IgD-negative memory B cell (primary cell): Measurements from ENCODE around the gene ALG9. TPM values are rescaled to one million over a fixed set of nuclear protein-coding genes. Genes with fewer than 3 reads are reported as not detected.

ENCODE experiments used
- H3K27ac Mint-ChIP-seq, 3 donors: one replicate each; pipeline ENCODE4 v1.8.0; 2020 to 2022; ENCODE audit warnings: mild to moderate bottlenecking in 3 of 3, mixed read lengths in 3 of 3, moderate library complexity in 1 of 3
- H3K27me3 Mint-ChIP-seq: one replicate; pipeline ENCODE4 v1.8.0; 2021; ENCODE audit warnings: mixed read lengths
- H3K36me3 Mint-ChIP-seq: one replicate; pipeline ENCODE4 v1.8.0; 2020; ENCODE audit warnings: mild to moderate bottlenecking, mixed read lengths
- H3K4me1 Mint-ChIP-seq, 3 donors: one replicate each; pipeline ENCODE4 v1.8.0; 2020 to 2022; ENCODE audit warnings: mixed read lengths in 3 of 3, mild to moderate bottlenecking in 1 of 3
- H3K4me3 Mint-ChIP-seq, 4 donors: one replicate each; pipeline ENCODE4 v1.8.0; 2020 to 2022; ENCODE audit warnings: mild to moderate bottlenecking in 4 of 4, mixed read lengths in 4 of 4, moderate library complexity in 3 of 4
- H3K9me3 Mint-ChIP-seq, 3 donors: one replicate each; pipeline ENCODE4 v1.8.0; 2020 to 2021; ENCODE audit warnings: mixed read lengths in 3 of 3, mild to moderate bottlenecking in 1 of 3
- polyA plus RNA-seq: library from polyadenylated mRNA; unstranded; fragments of 300-500 nt; fragmentation: Illumina TruSeq; gene quantifications from one replicate; pipeline ENCODE4 v1.2.3, GENCODE V29; 2021

Gene ALG9
- polyA plus RNA-seq, 1 donor from 2014 or later = 13.6 TPM

DNA sequence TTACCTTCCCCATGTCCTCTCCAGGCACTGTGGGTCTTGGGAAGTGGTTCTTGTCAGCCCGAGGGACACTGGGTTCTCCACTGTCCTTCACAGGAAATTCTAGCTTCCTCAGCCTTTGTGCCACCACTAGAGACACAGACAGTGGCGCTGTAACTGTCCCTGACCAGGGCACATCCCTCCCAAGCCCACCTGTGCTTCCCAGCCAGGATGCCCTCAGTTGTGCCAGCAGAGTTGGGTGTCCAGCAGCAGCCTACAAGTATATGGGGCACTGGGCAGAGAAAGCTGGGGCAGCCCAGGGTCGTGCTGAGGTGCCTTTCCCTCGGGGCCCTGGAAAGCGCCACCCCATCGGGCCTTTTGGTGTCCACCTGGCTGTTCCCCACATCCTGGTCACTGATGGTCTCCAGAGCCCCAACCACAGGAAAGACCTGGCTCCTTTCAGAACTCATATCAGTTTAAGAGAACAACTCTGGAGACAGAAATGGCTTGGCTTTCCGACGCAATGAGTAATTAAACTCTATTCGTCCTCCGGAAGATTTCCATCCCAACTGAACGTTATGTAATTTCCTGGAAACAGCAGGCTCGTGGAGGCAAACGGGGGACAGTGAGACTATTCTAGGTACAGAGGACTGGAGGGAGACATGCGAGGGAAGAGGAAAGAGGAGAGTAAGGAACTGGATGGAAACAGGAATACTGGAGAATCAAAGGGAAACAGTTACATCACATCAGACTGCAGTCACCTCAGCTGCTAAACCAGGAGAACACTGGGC is 133.8 kb downstream of the ALG9 start:
- Mint-ChIP-seq H3K9me3 (no peaks in the 10 kb centered on the region), H3K4me1 (peaks cover 0 to 1% (median 0%) of the 10 kb centered on the region in 3 donors), H3K4me3 (no peak overlapping the region), H3K27me3 (no peaks in the 10 kb centered on the region), H3K27ac (peak overlapping the region in 1 of 3 donors; percentile 23), H3K36me3 (peaks cover 7% of the 10 kb centered on the region)

DNA sequence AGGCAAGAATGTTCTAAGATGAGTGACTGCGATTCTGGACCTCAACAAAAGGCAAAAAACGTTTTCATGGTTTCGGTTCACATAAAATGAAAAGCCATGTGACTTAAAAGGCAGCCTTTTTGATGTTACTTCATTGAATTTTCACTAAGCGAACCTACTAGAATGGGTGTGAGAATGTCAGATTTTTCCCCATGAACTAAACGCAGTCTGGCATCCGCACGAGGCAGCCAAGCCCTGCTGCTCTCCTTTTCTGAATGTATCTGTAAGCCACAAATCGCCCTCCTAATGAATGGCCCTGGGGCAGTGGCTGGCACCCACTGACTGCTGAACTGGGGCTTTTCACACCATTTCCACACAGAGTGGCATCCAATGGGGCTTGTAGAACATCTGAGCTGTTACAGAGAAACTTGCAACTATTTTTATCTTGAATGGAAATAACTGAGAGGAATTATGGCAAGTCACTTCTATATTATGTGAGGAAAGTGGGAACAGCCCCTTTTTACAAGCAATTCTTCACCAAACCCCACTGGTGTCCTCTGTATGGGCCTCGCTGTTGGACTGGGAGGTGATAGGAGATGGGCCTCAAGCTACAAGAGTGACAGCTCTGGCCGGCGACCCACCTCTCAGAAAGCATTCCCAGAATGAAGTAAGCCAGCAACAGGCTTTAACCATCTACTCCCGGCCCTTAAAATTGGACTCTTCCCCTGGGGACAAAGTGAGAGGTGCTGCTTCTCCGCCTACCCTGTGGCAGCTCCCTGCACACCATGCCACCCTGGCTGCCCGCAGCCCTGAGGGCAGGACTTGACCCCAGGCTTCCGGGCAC is 134.5 kb downstream of the ALG9 start:
- Mint-ChIP-seq H3K27me3 (no peaks in the 10 kb centered on the region), H3K36me3 (peaks cover 7% of the 10 kb centered on the region), H3K4me3 (no peak overlapping the region), H3K4me1 (peaks cover 0 to 1% (median 0%) of the 10 kb centered on the region in 3 donors), H3K9me3 (no peaks in the 10 kb centered on the region), H3K27ac (peak overlapping the region in 1 of 3 donors; percentile 23)

Other genes with a start within 250 kb of the ALG9 start
- 14.9 TPM for gene PPP2R1B, start 105.2 kb downstream of the ALG9 start, polyA plus RNA-seq
- 6.8 TPM for gene FDXACB1, start 7.6 kb upstream of the ALG9 start, polyA plus RNA-seq
- gene CFAP68, start 8.0 kb upstream of the ALG9 start, polyA plus RNA-seq = 25.7 TPM
- gene CRYAB, start 40.2 kb upstream of the ALG9 start, polyA plus RNA-seq = not detected
- gene HSPB2, start 41.2 kb upstream of the ALG9 start, polyA plus RNA-seq = not detected
- gene C11orf52, start 47.3 kb upstream of the ALG9 start, polyA plus RNA-seq = not detected
- 0.34 TPM for gene DIXDC1, start 65.8 kb upstream of the ALG9 start, polyA plus RNA-seq
- 27.8 TPM for gene DLAT, start 153.8 kb upstream of the ALG9 start, polyA plus RNA-seq
- not detected for gene PIH1D2, start 202.4 kb upstream of the ALG9 start, polyA plus RNA-seq
- gene NKAPD1, start 202.7 kb upstream of the ALG9 start, polyA plus RNA-seq = 18.7 TPM
- 55.9 TPM for gene TIMM8B, start 215.2 kb upstream of the ALG9 start, polyA plus RNA-seq
- 142 TPM for gene SDHD, start 215.3 kb upstream of the ALG9 start, polyA plus RNA-seq